Fibroblast of pulmonary artery (primary cell): ENCODE measurements around the gene NPAS3.

Experiments used
- DNase-seq: peaks from one replicate; pipeline ENCODE4 v3.0.0-alpha.2; 2010; ENCODE audit warnings: low read depth
- H3K4me3 ChIP-seq: replicated peaks from 2 replicates; pipeline ENCODE4 v1.5.1; 2011; ENCODE audit warnings: low read depth, mild to moderate bottlenecking, control low read depth, low read length, moderate library complexity
- TF ChIP-seq, protein P1 (sequence below): IDR thresholded peaks from 2 replicates; pipeline ENCODE4 v1.5.1; 2011; ENCODE audit warnings: mild to moderate bottlenecking, control low read depth, low read length, inconsistent platforms; ENCODE audit errors: missing control alignments

The NPAS3 gene

DNA sequence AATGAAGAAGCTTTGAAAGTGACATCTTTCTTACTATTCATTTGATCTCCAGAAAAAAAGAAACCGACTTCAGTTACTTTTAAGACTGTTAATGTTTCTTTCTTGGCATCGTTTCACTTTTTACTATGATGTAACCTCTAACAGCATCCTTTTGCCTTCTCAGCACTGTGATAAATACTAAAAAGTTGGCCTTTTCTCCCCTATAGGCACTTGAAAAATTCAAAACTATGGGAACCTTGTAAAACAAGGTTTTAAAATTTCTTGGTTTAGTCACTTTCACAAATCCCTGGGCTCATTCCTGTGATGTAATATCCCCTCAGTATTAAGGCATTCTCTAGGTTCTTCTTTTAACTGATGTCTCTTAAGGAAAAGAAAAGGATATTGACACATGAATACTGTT, 730.4 kb downstream of the NPAS3 start:
- TF ChIP-seq, protein P1, sequence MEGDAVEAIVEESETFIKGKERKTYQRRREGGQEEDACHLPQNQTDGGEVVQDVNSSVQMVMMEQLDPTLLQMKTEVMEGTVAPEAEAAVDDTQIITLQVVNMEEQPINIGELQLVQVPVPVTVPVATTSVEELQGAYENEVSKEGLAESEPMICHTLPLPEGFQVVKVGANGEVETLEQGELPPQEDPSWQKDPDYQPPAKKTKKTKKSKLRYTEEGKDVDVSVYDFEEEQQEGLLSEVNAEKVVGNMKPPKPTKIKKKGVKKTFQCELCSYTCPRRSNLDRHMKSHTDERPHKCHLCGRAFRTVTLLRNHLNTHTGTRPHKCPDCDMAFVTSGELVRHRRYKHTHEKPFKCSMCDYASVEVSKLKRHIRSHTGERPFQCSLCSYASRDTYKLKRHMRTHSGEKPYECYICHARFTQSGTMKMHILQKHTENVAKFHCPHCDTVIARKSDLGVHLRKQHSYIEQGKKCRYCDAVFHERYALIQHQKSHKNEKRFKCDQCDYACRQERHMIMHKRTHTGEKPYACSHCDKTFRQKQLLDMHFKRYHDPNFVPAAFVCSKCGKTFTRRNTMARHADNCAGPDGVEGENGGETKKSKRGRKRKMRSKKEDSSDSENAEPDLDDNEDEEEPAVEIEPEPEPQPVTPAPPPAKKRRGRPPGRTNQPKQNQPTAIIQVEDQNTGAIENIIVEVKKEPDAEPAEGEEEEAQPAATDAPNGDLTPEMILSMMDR = no peak
- DNase-seq = no peak
- no peak overlapping the region for H3K4me3 ChIP-seq

DNA sequence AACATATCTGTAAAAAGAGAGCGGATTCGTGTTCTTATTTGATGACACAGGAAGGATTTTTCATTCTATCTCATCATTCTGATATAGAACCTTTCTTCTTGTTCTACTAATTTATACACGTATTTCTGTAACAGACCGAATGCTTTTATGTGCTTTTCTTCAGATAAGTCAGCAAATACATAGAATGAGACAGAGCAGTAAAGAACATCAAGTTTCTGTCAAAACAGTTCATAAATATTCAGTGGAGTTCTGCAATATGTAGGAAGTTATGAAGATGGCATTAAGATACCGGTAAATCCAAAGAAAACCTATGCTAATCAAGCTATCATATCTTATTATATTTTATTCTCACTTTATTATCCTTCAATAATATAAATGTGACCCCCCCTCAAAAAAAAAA, 731.6 kb downstream of the NPAS3 start:
- DNase-seq = no peak
- TF ChIP-seq, protein P1 = no peak
- no peak overlapping the region for H3K4me3 ChIP-seq

DNA sequence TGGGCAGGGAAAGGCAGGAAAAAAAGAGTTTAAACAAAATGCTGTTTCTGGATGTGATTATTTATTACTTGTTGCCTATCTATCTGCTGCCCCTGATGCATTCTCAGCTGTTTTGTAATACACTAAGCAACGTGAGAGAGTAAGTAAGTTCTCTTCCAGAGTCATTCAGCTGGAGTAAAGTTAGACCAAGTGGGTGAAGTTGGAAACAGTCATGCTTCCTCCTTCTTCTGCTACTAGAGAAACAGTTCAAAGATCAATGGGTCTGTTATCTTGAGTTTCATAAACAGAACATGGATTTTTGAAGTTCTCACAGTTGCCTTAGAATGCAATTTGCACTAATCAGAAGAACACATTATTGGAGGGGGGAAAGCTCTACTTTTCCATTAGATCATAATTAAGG, 732.9 kb downstream of the NPAS3 start:
- no peak for DNase-seq
- H3K4me3 ChIP-seq = no peak overlapping the region
- TF ChIP-seq, protein P1 = no peak

DNA sequence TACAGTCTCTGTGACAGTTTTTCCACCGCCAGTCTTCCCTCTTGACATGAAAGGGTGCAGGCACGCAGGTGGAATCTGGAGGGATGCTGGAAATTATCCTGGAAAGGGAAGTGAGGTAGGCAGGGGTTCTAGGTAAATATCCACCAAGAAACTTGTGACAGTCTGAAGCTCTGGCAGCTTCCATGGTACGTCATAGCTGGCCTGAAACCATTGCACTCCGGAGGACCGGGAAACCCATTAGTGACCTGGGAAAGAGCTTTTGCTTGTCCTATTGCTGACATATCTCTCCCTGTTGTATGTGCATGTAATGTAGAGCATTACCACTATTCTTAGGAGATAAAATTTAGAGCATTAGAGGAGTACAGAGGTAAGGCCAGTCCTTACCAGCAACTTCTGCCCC, 736.2 kb downstream of the NPAS3 start:
- TF ChIP-seq, protein P1 = no peak
- H3K4me3 ChIP-seq = no peak overlapping the region
- no peak for DNase-seq

DNA sequence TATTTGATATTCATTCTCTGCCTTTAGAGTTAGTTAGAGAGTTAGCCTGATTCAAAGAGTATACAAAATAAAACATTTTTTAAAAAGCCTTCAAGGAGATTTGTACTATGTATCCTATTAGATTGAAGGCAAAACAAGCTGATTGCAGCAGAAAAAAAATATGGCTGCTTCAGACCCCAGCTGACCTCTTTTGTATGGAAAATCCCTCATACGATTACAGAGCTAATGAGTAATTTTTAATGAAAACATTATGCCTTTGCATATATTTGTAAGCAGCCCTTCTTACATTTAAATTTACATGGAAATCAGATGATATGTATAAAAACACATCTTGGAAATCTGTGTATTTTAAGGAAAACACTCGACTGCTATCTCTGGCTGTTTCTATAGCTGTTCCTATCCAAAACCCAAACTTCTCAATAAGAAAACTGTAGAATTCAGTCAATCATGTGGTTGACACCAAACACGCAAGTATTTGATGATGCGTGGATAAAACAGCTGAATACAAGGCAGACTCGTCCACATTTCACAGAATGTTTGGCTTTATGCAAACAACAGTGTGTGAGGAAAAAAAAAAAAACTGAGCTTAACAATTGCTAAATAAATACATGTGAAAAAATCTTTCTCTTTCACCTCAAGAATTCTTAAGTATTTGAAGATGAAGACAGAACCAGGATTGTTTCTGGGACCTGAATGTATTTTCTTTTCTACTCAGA, 736.9 kb downstream of the NPAS3 start:
- TF ChIP-seq, protein P1 = no peak

DNA sequence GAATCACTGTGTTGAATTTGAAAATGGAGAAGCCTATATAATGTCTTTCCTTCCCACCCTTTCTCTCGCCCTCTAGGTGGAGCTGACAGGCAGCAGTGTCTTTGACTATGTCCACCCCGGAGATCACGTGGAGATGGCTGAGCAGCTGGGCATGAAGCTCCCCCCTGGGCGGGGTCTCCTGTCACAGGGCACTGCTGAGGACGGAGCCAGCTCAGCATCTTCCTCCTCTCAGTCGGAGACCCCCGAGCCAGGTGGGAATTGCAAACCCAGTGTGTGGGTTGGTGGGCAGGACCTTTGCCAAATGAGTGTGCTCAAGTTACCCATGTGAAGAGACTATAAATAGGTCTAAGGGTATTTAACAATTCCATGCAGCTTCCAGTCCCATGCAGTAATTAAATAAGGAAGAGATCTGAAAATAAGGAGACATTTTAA, 737.5 kb downstream of the NPAS3 start:
- H3K4me3 ChIP-seq = no peak overlapping the region
- TF ChIP-seq, protein P1 = peak; percentile 59
- DNase-seq = peak; percentile 58

More for the DNA sequence above, 736.9 kb downstream of the NPAS3 start:
- no peak overlapping the region for H3K4me3 ChIP-seq
- DNase-seq = no peak

DNA sequence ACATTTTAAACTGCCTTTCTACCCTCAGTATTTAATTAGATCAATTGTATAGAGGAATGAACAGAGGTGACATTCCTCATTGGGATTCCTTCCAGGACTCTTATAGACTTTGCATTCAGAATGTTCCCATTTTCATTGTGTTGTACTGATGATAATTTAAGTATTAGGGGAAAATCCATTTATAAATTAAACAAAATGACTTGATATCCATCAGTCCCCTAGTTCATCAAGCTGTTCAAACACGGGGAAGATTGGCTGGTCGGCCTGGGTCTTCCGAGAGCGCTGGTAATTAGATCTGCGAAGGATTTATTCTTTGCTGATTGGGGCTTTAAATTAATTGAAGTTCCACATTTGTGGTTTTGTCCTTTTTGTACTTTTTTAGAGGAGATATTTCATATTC, 738.2 kb downstream of the NPAS3 start:
- no peak for DNase-seq
- H3K4me3 ChIP-seq = no peak overlapping the region
- TF ChIP-seq, protein P1 = no peak
